NCI-H460 (cell line): Measurements from ENCODE around the gene OPHN1. TPM values are rescaled to one million over a fixed set of nuclear protein-coding genes. Genes with fewer than 3 reads are reported as not detected.

Source experiments
- small RNA-seq, 2 experiments: library from RNA; depleted of rRNA; stranded (forward); fragments of <200 nt; gene quantifications; one replicate each; pipeline ENCODE3, GENCODE V24; 2014
- total RNA-seq: library from RNA; depleted of rRNA; stranded (reverse); fragments of >200 nt; shearing (Covaris generic); gene quantifications from 2 replicates; pipeline ENCODE4 v1.2.3, GENCODE V29; 2014; rRNA removed

OPHN1 gene
- total RNA-seq, 1 experiment from 2014 or later, result 3.0 TPM

Small RNA genes lying within 50 kb of the gene (small RNA-seq; reads per million reads assigned to genes)
- gene RF00019 (0 reads per million in 2 experiments), gene RNU6-1225P (0 reads per million in 2 experiments)

Other genes with a start within 250 kb of the OPHN1 start
- gene YIPF6, start 65.6 kb upstream of the OPHN1 start, total RNA-seq, result 60.6 and 73.8 TPM in 2 replicates
- gene STARD8, start 214.2 kb upstream of the OPHN1 start, total RNA-seq, result 0.55 and 0.72 TPM in 2 replicates